GOT3 (cell line): ENCODE data around the gene TRPC6.
"Not testable (repeated sequence)": the region's sequence is repeated elsewhere in the genome, so short reads cannot be mapped to it uniquely, and the experiment has no call there.

Experiments
- DNase-seq: peaks from one replicate; lab custom pipeline; 2025; ENCODE audit warnings: mixed read lengths; lab: John Stamatoyannopoulos, UW

Gene TRPC6

GRCh38 chr11:101448881-101449442 lies 134.8 kb downstream of the TRPC6 start:
- DNase-seq, result no peak

- no peak for DNase-seq
These were observed 137.1 kb downstream of the TRPC6 start for GRCh38 chr11:101446726-101447125.

- no peak for DNase-seq
These were observed 137.6 kb downstream of the TRPC6 start for GRCh38 chr11:101446238-101446637.

GRCh38 chr11:101445761-101446160 lies 138.0 kb downstream of the TRPC6 start:
- no peak for DNase-seq

- no peak for DNase-seq
These were observed 139.0 kb downstream of the TRPC6 start for GRCh38 chr11:101444851-101445250.

GRCh38 chr11:101444164-101444563 lies 139.6 kb downstream of the TRPC6 start:
- no peak for DNase-seq

GRCh38 chr11:101442936-101443521 lies 140.8 kb downstream of the TRPC6 start:
- DNase-seq, result no peak

GRCh38 chr11:101442171-101442570 lies 141.6 kb downstream of the TRPC6 start:
- no peak for DNase-seq

- no peak for DNase-seq
These were observed 142.1 kb downstream of the TRPC6 start for GRCh38 chr11:101441747-101442146.

- no peak for DNase-seq
These were observed 144.3 kb downstream of the TRPC6 start for GRCh38 chr11:101439488-101439887.

- DNase-seq, result not testable (repeated sequence)
These were observed 145.1 kb downstream of the TRPC6 start for GRCh38 chr11:101438708-101439107.

- no peak for DNase-seq
These were observed 145.7 kb downstream of the TRPC6 start for GRCh38 chr11:101438126-101438525.

GRCh38 chr11:101436511-101437142 lies 147.2 kb downstream of the TRPC6 start:
- DNase-seq, result no peak

GRCh38 chr11:101435408-101435973 lies 148.3 kb downstream of the TRPC6 start:
- DNase-seq, result no peak

- DNase-seq, result no peak
These were observed 149.7 kb downstream of the TRPC6 start for GRCh38 chr11:101434026-101434643.

- DNase-seq, result no peak
These were observed 150.7 kb downstream of the TRPC6 start for GRCh38 chr11:101433151-101433550.

GRCh38 chr11:101429703-101430540 lies 153.9 kb downstream of the TRPC6 start:
- no peak for DNase-seq

- no peak for DNase-seq
These were observed 154.9 kb downstream of the TRPC6 start for GRCh38 chr11:101428918-101429317.

GRCh38 chr11:101407324-101407723 lies 176.5 kb downstream of the TRPC6 start:
- no peak for DNase-seq
